GM12872 (cell line): ENCODE measurements around the gene C12orf60.

Experiments used
- TF ChIP-seq, protein P1 (sequence below): IDR thresholded peaks from 3 replicates; pipeline ENCODE4 v1.5.1; 2011; ENCODE audit warnings: low read depth, mild to moderate bottlenecking, low read length, moderate library complexity; ENCODE audit not compliant: insufficient read depth

C12orf60 gene

DNA sequence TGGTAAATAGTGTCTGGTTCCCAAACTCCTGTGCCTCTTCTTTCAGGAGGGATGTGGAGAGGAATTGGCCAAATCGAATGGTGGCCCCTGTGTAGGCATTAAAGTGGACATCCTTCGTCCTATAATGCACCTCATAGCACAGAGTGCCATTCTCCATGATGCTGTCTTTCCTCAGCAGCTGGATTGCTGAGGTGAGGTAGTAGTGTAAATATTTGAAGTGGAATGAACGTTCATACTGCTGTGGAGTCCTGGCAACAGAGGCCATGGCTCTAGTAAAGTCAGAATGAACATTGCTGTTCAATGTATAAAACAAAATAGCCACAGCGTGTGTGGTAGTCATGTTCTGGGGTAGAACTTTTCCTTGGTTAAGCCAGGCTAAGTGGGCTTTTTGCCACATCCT lies 37.1 kb downstream of the C12orf60 start:
- TF ChIP-seq, protein P1, sequence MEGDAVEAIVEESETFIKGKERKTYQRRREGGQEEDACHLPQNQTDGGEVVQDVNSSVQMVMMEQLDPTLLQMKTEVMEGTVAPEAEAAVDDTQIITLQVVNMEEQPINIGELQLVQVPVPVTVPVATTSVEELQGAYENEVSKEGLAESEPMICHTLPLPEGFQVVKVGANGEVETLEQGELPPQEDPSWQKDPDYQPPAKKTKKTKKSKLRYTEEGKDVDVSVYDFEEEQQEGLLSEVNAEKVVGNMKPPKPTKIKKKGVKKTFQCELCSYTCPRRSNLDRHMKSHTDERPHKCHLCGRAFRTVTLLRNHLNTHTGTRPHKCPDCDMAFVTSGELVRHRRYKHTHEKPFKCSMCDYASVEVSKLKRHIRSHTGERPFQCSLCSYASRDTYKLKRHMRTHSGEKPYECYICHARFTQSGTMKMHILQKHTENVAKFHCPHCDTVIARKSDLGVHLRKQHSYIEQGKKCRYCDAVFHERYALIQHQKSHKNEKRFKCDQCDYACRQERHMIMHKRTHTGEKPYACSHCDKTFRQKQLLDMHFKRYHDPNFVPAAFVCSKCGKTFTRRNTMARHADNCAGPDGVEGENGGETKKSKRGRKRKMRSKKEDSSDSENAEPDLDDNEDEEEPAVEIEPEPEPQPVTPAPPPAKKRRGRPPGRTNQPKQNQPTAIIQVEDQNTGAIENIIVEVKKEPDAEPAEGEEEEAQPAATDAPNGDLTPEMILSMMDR, result no peak

DNA sequence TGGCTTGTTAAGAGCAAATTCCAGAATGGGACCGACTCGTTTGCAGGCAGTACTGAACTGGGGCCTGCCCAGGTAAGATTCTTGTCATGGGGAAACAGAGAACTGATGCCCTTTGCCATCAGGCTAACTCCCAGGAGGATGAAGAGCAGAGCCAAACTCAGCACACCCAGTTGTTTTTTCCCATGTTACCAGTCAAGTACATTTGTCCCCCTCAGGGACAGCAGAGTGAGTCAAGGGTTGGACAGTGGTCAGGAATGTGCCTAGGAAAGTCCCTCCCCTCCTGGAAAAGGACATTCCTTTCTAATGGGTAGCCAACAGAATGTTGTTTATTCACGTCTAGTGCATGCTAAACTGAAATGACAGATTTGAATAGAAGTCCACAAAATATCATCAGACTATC lies 38.3 kb downstream of the C12orf60 start:
- TF ChIP-seq, protein P1, result no peak

DNA sequence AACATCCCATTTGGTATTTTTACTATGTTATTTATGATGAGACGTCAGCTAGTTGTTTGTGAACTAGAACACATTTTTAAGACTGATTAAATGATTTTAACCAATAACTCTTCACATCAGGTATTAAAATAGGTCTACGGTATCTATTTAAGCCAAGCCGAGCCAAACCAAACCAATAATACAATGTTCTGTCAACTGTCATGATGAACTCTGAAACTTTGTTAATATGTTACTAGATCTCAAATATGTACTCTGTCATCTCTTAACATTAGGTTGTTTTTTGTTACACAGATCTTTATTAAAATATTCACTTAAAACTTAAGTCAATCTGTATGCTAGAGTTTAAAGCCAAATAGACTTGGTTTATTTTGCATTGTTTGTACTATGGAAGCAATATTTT lies 38.8 kb downstream of the C12orf60 start:
- TF ChIP-seq, protein P1, result no peak

DNA sequence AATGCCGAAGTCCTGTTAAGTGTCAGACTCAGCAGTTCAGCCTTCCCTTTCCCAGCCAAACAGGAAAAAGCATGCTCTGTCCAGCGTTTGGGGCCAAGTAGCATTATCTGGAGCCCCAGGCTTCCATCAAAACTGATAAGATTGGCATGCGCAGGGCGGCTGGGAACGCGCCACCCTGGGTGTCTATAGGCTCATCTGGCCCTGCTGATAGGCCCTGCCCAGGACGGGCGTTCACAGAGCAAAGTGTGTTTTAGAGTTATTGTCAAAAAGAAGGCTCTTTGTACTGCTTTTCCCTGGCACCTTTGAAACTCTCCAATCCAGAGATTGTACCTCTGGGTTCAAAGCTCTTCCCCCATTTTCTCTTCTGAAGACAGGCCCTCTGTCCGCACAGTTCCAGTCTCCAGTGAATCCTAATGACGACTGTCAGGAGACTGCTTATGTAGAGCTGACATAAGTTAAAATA lies 40.0 kb downstream of the C12orf60 start, which contains the start of gene ART4:
Gene ART4 (minus strand): TSS at position 102 of the 463 bp plus-strand sequence. CDS start 413 bp downstream, outside the sequence.
- TF ChIP-seq, protein P1, result no peak

DNA sequence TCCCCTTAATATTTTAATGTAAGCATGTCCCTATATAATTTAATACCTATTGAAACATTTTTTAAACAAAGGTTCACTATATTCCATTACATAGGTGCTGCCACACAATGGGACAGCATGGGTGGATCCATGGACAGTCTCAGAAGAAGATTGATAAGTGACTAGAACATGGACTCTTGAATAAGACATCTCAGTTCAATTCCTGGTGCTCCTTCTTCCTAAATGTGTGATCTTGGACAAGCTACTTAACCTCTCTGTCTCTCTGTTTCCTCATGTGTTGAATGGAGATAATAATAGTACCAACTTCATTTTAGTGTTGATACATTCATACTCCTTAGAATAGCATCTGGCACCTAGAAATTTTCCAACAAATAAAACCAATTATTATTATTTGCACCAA lies 40.9 kb downstream of the C12orf60 start:
- TF ChIP-seq, protein P1, result no peak

DNA sequence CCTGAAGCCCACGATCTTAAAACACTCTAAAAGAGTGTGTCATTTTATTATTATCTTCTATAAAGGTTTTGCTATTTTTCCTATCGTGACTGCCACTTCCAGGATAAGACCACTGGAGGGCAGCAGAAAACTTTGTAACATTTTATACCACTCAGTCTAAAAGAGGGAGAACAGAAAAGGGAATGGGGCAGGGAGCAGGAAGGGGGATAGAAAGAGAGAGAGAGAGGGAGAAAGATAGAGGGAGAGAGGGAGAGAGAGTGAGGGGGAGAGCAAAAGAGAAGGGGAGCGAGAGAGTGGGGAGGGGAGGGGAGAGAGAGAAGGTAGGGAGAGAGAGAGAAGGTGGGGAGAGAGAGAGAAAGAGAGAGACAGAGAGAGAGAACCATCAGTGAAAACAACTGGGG lies 41.9 kb downstream of the C12orf60 start:
- TF ChIP-seq, protein P1, result peak; percentile 55; the same call in 2 of the 3 replicates

DNA sequence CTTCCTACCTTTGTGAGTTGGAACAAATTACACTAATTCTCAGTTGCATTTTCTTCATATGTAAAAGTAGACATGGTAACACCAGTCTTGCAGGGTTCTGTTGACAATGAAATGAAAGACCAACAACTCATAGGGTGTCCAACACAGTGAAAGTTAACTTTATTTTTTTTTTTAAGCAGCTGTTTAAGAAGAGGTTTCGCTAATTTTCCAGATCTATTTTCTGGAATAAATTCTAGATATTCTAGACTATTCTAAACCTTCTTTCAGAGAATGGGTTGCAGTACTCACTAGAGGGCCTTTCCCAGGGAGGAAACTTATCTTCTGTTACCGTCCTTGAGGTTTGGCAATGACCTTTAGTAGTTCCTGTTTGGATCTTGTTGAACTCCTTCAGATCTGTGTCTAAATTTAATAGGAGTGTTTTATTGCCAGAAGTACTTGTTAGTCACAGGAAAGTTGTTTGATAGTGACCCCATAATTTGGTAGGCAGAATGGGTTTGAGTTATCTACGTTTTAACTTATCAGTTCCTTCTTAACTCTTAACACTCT lies 42.6 kb downstream of the C12orf60 start:
- TF ChIP-seq, protein P1, result no peak
